ENCODE data around the gene PRPSAP1.

The PRPSAP1 gene

GRCh38 chr17:76263896-76264295 is 89.8 kb downstream of the PRPSAP1 start:
- DNase-seq, result no peak

- no peak for DNase-seq
Measured at GRCh38 chr17:76262732-76263344, 90.9 kb downstream of the PRPSAP1 start.

- no peak for DNase-seq
Measured at GRCh38 chr17:76261421-76262215, 92.1 kb downstream of the PRPSAP1 start.

GRCh38 chr17:76260669-76261068 is 93.0 kb downstream of the PRPSAP1 start:
- DNase-seq, result no peak

GRCh38 chr17:76260220-76260619 is 93.5 kb downstream of the PRPSAP1 start:
- DNase-seq, result no peak

Measured in right hindlimb (tissue), 1 donor.